Measurements from ENCODE around the gene ADAD2.

GRCh38 chr16:84218176-84218823 is 27.3 kb downstream of the ADAD2 start:
- no peak for TF ChIP-seq CTCF (IDR thresholded peaks at IDR 0.05; ENCODE audit: borderline replicate concordance, extremely low read depth, low read length, poor library complexity, severe bottlenecking)
- no peak for TF ChIP-seq EZH2 (IDR thresholded peaks at IDR 0.05; ENCODE audit: borderline replicate concordance, low read depth, low read length, severe bottlenecking)

Data from DND-41 (cell line).